ENCODE results near the gene PLEKHA1.

The PLEKHA1 gene

GRCh38 chr10:122464586-122464985, 90.1 kb downstream of the PLEKHA1 start:
- TF ChIP-seq GABPA (IDR thresholded peaks at IDR 0.05; ENCODE audit: low read depth) = no peak
- TF ChIP-seq POLR2AphosphoS5 (IDR thresholded peaks at IDR 0.05; ENCODE audit: low read depth) = no peak
- no peak for TF ChIP-seq SPI1 (IDR thresholded peaks at IDR 0.05; ENCODE audit: borderline replicate concordance, low read depth)
- TF ChIP-seq CTCF (IDR thresholded peaks at IDR 0.05; ENCODE audit: insufficient read depth, low read length) = no peak
- no peak for TF ChIP-seq REST (IDR thresholded peaks at IDR 0.05; ENCODE audit: insufficient replicate concordance, low read depth)
- no peak overlapping the region for H3K4me3 ChIP-seq (replicated peaks; ENCODE audit: insufficient read depth, low read length)
- H3K27ac ChIP-seq (replicated peaks) = no peak overlapping the region
- no peak for DNase-seq (ENCODE audit: low read depth in 1 of 2, low spot score in 1 of 2)
- peaks cover 38% of the 10 kb centered on the region for H3K27me3 ChIP-seq (ENCODE audit: insufficient read depth, poor library complexity, severe bottlenecking)

GRCh38 chr10:122465401-122466040, 91.0 kb downstream of the PLEKHA1 start:
- H3K4me3 ChIP-seq (replicated peaks; ENCODE audit: insufficient read depth, low read length) = no peak overlapping the region
- no peak for DNase-seq (ENCODE audit: low read depth in 1 of 2, low spot score in 1 of 2)
- TF ChIP-seq REST (IDR thresholded peaks at IDR 0.05; ENCODE audit: insufficient replicate concordance, low read depth) (no peak), CTCF (IDR thresholded peaks at IDR 0.05; ENCODE audit: insufficient read depth, low read length) (no peak), GABPA (IDR thresholded peaks at IDR 0.05; ENCODE audit: low read depth) (no peak), POLR2AphosphoS5 (IDR thresholded peaks at IDR 0.05; ENCODE audit: low read depth) (no peak), SPI1 (IDR thresholded peaks at IDR 0.05; ENCODE audit: borderline replicate concordance, low read depth) (no peak)
- H3K27ac ChIP-seq (replicated peaks) = no peak overlapping the region
- H3K27me3 ChIP-seq (ENCODE audit: insufficient read depth, poor library complexity, severe bottlenecking) = peaks cover 31% of the 10 kb centered on the region

GRCh38 chr10:122466951-122467381, 92.5 kb downstream of the PLEKHA1 start:
- TF ChIP-seq SPI1 (IDR thresholded peaks at IDR 0.05; ENCODE audit: borderline replicate concordance, low read depth) (no peak), POLR2AphosphoS5 (IDR thresholded peaks at IDR 0.05; ENCODE audit: low read depth) (no peak), CTCF (IDR thresholded peaks at IDR 0.05; ENCODE audit: insufficient read depth, low read length) (no peak), GABPA (IDR thresholded peaks at IDR 0.05; ENCODE audit: low read depth) (no peak), REST (IDR thresholded peaks at IDR 0.05; ENCODE audit: insufficient replicate concordance, low read depth) (no peak)
- DNase-seq (ENCODE audit: low read depth in 1 of 2, low spot score in 1 of 2) = peak in 1 of 2 experiments; percentile 20
- no peak overlapping the region for H3K4me3 ChIP-seq (replicated peaks; ENCODE audit: insufficient read depth, low read length)
- H3K27ac ChIP-seq (replicated peaks) = no peak overlapping the region
- H3K27me3 ChIP-seq (ENCODE audit: insufficient read depth, poor library complexity, severe bottlenecking) = peaks cover 28% of the 10 kb centered on the region

All from HL-60 (cell line).